GM13976 (cell line): ENCODE data around the gene TLR8.
"Not testable (repeated sequence)": the region's sequence is repeated elsewhere in the genome, so short reads cannot be mapped to it uniquely, and the experiment has no call there.

ENCODE experiments used
- DNase-seq: peaks from one replicate; pipeline ENCODE4 v3.0.0; 2012; ENCODE audit warnings: low spot score
- in situ Hi-C: fragments of 300-500 bp; cut with MboI; formaldehyde crosslinking; loops from one replicate; pipeline ENCODE4 v1.12.0; 2022; ENCODE audit warnings: low sequenced_read_pairs, mixed read lengths, inconsistent platforms; ENCODE audit not compliant: unreplicated experiment
- TF ChIP-seq, protein P1 (sequence below): IDR thresholded peaks from 2 replicates; pipeline ENCODE4 v1.5.1; 2012; ENCODE audit warnings: borderline replicate concordance, mild to moderate bottlenecking; ENCODE audit not compliant: insufficient read depth; ENCODE audit errors: extremely low read depth, missing control alignments, control extremely low read depth

Gene TLR8

DNA sequence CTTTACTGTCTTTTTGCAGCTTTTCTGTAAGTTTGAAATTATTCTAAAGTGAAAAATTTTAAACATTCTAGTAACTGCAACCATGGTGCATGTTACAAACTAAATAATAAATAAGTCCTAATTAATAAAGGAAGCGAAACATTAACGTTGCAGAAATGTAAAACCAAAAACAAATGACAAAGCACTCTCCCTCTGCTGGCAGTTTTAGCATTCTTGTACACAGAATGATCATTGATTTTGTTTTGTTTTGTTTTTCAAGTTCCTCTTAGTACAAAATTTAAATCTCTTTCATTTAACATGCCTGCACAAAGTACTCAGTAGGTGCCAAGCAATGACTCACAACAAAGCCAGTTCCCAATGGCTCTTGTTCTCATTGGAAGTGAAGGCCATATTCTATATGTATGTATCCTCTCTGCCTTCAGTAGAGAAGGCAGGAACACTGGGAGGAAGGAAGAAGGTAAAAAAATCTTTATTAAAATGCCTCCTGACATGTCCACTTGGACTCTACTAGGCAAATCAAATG is 54.8 kb downstream of the TLR8 start:
- in situ Hi-C loops = no loop called here
- TF ChIP-seq, protein P1, sequence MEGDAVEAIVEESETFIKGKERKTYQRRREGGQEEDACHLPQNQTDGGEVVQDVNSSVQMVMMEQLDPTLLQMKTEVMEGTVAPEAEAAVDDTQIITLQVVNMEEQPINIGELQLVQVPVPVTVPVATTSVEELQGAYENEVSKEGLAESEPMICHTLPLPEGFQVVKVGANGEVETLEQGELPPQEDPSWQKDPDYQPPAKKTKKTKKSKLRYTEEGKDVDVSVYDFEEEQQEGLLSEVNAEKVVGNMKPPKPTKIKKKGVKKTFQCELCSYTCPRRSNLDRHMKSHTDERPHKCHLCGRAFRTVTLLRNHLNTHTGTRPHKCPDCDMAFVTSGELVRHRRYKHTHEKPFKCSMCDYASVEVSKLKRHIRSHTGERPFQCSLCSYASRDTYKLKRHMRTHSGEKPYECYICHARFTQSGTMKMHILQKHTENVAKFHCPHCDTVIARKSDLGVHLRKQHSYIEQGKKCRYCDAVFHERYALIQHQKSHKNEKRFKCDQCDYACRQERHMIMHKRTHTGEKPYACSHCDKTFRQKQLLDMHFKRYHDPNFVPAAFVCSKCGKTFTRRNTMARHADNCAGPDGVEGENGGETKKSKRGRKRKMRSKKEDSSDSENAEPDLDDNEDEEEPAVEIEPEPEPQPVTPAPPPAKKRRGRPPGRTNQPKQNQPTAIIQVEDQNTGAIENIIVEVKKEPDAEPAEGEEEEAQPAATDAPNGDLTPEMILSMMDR = no peak

DNA sequence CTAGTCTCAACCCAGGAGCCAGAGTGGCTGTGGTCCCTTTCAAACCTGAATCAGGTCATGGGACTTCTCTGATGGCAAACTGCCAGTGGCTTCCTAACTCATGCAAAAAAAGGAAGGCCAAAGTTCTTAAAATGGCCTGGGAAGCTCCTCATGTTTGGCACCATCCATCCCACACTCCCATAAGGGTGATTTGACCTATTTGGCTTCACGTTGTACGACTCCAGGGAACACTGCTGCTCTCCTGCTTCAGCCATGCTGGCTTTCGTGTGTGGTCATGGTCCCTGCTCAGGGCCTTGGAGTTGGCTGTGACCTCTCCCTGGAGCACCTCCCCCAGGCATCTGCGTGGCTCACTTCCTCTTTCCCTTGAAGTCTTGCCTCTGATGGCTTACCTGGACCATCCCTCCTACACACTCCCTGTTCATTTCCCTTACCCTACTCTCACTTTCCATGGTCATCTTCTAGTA is 55.7 kb downstream of the TLR8 start:
- TF ChIP-seq, protein P1 = no peak
- no peak for DNase-seq
- in situ Hi-C loops = no loop called here

More for the DNA sequence above, 54.8 kb downstream of the TLR8 start:
- no peak for DNase-seq

DNA sequence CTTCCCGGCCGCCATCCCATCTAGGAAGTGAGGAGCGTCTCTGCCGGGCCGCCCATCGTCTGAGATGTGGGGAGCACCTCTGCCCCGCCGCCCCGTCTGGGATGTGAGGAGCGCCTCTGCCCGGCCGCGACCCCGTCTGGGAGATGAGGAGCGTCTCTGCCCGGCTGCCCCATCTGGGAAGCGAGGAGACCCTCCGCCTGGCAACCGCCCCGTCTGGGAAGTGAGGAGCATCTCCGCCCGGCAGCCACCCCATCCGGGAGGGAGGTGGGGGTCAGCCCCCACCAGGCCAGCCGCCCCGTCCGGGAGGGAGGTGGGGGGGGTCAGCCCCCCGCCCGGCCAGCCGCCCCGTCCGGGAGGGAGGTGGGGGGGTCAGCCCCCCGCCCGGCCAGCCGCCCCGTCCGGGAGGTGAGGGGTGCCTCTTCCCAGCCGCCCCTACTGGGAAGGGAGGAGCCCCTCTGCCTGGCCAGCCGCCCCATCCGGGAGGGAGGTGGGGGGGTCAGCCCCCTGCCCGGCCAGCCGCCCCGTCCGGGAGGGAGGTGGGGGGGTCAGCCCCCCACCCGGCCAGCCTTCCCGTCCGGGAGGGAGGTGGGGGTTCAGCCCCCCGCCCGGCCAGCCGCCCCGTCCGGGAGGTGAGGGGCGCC is 56.9 kb downstream of the TLR8 start:
- in situ Hi-C loops, DNase-seq: not testable (repeated sequence)

DNA sequence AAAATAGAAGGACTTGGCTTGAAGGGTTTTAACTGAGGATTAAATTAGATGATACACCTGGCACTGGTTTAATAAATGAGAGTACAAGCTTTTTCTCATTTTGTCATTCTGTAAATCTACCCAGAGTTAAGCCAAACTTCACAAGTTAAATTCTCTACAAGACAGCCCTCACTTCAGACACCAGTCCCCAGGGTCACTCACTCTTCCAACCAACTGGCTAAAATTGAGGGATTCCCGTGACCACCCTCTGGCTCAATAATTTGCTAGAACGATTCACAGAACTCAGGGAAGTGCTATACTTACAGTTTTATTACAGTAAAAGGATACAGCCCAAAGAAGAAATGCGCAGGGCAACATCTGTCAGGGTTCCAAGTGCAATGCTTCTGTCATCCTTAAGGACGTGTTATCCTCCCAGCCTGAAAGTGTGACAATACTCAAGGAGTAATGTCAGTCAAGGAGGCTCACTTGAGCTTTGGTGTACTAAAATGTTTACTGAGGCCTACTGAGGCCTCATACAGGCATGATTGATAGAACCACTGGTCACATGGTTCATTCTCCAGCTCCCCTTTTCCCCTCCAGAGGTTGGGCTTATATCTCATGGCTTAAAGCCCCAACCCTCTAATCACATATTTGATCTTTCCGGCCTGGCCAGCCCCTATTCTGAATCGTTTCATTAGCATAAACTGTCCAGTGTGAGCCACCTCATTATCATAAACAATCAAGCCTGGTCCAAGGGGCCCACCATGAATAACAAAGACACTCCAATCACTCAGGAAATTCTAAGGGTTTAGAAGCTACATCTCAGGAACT is 58.9 kb downstream of the TLR8 start:
- in situ Hi-C loops = no loop called here
- DNase-seq = no peak

DNA sequence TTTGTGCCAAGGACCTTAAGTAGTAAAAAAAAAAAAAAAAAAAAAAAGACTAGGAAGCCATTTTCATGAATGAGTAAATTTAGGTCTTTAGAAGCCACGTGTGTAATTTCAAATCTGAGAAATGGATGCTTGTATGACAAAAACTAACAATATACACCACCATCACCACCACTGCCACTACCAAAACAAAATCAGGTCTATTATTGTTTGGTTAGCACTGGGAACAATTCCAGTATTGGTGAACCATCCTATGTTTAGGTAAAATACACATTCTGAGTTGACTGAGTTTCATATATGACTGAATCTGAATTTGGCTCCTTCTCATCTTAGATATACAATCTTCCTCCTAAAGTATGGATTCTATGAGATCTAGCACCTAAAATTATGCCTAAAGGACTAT is 59.7 kb downstream of the TLR8 start:
- in situ Hi-C loops = no loop called here
- DNase-seq = no peak
- TF ChIP-seq, protein P1 = no peak

More for the DNA sequence above, 58.9 kb downstream of the TLR8 start:
- TF ChIP-seq, protein P1 = no peak

DNA sequence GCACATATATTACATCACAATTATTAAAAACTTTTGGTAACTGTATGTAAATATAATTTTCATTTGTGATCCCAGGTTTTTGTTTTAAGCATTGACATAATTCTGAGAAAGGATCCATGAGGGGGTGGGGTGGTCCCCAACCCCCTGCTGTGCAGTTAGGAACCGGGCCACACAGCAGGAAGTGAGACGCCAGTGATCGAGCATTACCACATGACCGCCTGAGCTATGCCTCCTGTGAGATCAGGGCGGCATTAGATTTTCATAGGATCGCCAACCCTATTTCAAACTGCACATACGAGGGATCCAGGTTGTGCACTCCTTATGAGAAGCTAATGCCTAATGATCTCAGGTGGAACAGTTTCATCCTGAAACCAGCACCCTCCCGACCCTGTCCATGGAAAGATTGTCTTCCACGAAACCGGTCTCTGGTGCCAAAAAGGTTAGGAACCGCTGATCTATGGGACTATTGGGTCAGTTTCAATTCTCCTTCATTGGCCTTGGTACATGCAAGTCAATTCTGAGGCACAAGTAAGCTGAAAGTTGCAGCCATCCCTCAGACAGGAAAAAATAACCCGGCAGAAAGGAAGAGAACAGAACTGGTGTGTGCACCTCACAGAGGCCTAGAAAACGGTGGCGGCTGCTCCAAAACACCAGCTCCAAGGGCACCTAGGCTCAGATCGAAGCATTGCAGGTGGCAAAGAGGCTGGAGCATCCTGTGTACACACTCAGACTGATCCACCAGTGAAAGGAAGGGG is 61.5 kb downstream of the TLR8 start:
- in situ Hi-C loops = no loop called here
- TF ChIP-seq, protein P1 = no peak
- no peak for DNase-seq
